ENCODE data around the gene ITGB4. TPM values are rescaled to one million over a fixed set of nuclear protein-coding genes. Genes with fewer than 3 reads are reported as not detected.

Gene ITGB4
- total and polyA plus RNA-seq, 2 of the 13 experiments (the other 11 are each of a cell fraction or from before 2014, with no cell fraction given), result 6.9 to 14.5 TPM

DNA sequence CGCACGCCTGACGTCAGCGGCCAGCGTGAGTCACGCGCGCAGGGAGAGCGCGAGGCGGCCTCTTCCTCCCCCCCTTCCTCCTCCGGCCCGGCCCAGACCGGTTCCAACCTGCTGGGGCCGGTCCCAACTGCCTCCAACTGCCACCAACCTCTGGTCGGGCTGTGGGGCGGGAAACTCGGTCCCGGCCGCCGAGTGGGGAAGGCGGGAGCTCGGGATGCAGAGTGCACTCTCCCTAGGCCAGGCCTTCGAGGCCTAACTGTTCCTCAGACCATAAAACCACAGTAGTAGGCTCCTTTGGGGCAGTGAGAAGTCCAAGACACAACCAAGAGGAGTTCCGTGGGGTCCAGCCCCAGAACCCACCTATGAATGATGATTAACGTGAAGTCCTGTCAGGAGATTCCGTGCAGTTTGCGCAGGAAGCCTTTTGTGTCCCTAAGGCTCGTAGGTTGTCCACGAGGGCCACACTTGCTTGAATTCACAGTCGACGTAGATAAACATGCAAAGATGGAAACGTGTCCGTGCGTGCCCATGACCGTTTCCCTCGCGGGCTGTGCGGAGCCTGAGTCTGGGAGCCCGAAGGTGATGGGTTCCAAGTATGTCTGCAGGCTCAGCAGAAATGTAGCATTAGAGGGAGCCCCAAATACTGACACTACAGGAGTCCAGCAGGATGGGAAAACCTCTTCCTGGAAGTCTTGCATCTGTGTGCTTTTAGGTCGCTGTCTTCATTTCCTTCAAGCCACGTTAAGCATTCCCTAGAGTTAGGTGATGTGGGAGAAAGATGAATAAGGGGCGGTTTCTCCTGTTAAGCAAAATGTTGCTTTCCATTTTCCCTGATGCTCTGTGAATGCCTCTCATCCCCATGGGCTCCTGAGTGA is 64.0 kb downstream of the ITGB4 start (continued):
- TF ChIP-seq, protein P1, sequence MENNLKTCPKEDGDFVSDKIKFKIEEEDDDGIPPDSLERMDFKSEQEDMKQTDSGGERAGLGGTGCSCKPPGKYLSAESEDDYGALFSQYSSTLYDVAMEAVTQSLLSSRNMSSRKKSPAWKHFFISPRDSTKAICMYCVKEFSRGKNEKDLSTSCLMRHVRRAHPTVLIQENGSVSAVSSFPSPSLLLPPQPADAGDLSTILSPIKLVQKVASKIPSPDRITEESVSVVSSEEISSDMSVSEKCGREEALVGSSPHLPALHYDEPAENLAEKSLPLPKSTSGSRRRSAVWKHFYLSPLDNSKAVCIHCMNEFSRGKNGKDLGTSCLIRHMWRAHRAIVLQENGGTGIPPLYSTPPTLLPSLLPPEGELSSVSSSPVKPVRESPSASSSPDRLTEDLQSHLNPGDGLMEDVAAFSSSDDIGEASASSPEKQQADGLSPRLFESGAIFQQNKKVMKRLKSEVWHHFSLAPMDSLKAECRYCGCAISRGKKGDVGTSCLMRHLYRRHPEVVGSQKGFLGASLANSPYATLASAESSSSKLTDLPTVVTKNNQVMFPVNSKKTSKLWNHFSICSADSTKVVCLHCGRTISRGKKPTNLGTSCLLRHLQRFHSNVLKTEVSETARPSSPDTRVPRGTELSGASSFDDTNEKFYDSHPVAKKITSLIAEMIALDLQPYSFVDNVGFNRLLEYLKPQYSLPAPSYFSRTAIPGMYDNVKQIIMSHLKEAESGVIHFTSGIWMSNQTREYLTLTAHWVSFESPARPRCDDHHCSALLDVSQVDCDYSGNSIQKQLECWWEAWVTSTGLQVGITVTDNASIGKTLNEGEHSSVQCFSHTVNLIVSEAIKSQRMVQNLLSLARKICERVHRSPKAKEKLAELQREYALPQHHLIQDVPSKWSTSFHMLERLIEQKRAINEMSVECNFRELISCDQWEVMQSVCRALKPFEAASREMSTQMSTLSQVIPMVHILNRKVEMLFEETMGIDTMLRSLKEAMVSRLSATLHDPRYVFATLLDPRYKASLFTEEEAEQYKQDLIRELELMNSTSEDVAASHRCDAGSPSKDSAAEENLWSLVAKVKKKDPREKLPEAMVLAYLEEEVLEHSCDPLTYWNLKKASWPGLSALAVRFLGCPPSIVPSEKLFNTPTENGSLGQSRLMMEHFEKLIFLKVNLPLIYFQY (CRISPR knock-in tag; IDR thresholded peaks at IDR 0.05; ENCODE audit: borderline replicate concordance), result peak; percentile 98
- TF ChIP-seq GFI1 (CRISPR knock-in tag; IDR thresholded peaks at IDR 0.05; ENCODE audit: borderline replicate concordance), result peak; percentile 68; the same call in 1 of the 2 replicates
- TF ChIP-seq BHLHE40 (IDR thresholded peaks at IDR 0.05; ENCODE audit: low read length), result peak; percentile 39; the same call in 1 of the 2 replicates
- peak; percentile 44 for TF ChIP-seq MIXL1 (CRISPR knock-in tag; IDR thresholded peaks at IDR 0.05)
- TF ChIP-seq, protein P2, sequence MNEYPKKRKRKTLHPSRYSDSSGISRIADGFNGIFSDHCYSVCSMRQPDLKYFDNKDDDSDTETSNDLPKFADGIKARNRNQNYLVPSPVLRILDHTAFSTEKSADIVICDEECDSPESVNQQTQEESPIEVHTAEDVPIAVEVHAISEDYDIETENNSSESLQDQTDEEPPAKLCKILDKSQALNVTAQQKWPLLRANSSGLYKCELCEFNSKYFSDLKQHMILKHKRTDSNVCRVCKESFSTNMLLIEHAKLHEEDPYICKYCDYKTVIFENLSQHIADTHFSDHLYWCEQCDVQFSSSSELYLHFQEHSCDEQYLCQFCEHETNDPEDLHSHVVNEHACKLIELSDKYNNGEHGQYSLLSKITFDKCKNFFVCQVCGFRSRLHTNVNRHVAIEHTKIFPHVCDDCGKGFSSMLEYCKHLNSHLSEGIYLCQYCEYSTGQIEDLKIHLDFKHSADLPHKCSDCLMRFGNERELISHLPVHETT (CRISPR knock-in tag; conservative IDR thresholded peaks at IDR 0.05), result no peak; the same call in 1 of the 2 replicates
- TF ChIP-seq PAWR (CRISPR knock-in tag; IDR thresholded peaks at IDR 0.05; ENCODE audit: borderline replicate concordance), result peak; percentile 28; the same call in 1 of the 2 replicates
- no peak for TF ChIP-seq FOXM1 (CRISPR knock-in tag; IDR thresholded peaks at IDR 0.05)
- peak; percentile 53; the same call in 1 of the 2 replicates for TF ChIP-seq ZNF557 (CRISPR knock-in tag; IDR thresholded peaks at IDR 0.05)
- TF ChIP-seq, protein P3, sequence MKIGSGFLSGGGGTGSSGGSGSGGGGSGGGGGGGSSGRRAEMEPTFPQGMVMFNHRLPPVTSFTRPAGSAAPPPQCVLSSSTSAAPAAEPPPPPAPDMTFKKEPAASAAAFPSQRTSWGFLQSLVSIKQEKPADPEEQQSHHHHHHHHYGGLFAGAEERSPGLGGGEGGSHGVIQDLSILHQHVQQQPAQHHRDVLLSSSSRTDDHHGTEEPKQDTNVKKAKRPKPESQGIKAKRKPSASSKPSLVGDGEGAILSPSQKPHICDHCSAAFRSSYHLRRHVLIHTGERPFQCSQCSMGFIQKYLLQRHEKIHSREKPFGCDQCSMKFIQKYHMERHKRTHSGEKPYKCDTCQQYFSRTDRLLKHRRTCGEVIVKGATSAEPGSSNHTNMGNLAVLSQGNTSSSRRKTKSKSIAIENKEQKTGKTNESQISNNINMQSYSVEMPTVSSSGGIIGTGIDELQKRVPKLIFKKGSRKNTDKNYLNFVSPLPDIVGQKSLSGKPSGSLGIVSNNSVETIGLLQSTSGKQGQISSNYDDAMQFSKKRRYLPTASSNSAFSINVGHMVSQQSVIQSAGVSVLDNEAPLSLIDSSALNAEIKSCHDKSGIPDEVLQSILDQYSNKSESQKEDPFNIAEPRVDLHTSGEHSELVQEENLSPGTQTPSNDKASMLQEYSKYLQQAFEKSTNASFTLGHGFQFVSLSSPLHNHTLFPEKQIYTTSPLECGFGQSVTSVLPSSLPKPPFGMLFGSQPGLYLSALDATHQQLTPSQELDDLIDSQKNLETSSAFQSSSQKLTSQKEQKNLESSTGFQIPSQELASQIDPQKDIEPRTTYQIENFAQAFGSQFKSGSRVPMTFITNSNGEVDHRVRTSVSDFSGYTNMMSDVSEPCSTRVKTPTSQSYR (CRISPR knock-in tag; IDR thresholded peaks at IDR 0.05; ENCODE audit: borderline replicate concordance), result no peak
- TF ChIP-seq ESRRA (CRISPR knock-in tag; IDR thresholded peaks at IDR 0.05; ENCODE audit: low read depth), result no peak
- TF ChIP-seq MED13 (CRISPR knock-in tag; IDR thresholded peaks at IDR 0.05), result peak; percentile 87; the same call in 1 of the 2 replicates
- 0 out of 2 replicates have a peak, but pooled peaks have one; percentile 17 for TF ChIP-seq HMG20A (CRISPR knock-in tag; IDR thresholded peaks at IDR 0.05; ENCODE audit: borderline replicate concordance)
- TF ChIP-seq, protein P4, sequence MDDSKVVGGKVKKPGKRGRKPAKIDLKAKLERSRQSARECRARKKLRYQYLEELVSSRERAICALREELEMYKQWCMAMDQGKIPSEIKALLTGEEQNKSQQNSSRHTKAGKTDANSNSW (CRISPR knock-in tag; IDR thresholded peaks at IDR 0.05; ENCODE audit: borderline replicate concordance), result peak; percentile 83; the same call in 1 of the 2 replicates
- peak; percentile 94; the same call in 1 of the 2 replicates for TF ChIP-seq NRL (CRISPR knock-in tag; IDR thresholded peaks at IDR 0.05; ENCODE audit: borderline replicate concordance)
- TF ChIP-seq GTF2F1 (IDR thresholded peaks at IDR 0.05; ENCODE audit: low read length), result no peak
- peak; percentile 48 for TF ChIP-seq HDAC2 (CRISPR knock-in tag; IDR thresholded peaks at IDR 0.05)
- TF ChIP-seq, protein P5, sequence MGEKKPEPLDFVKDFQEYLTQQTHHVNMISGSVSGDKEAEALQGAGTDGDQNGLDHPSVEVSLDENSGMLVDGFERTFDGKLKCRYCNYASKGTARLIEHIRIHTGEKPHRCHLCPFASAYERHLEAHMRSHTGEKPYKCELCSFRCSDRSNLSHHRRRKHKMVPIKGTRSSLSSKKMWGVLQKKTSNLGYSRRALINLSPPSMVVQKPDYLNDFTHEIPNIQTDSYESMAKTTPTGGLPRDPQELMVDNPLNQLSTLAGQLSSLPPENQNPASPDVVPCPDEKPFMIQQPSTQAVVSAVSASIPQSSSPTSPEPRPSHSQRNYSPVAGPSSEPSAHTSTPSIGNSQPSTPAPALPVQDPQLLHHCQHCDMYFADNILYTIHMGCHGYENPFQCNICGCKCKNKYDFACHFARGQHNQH (CRISPR knock-in tag; IDR thresholded peaks at IDR 0.05), result 0 out of 2 replicates have a peak, but pooled peaks have one; percentile 41
- no peak for TF ChIP-seq ZNF468 (CRISPR knock-in tag; IDR thresholded peaks at IDR 0.05)
- no peak for TF ChIP-seq ZNF816 (CRISPR knock-in tag; IDR thresholded peaks at IDR 0.05; ENCODE audit: borderline replicate concordance)
